Tibial nerve (tissue), 4 donors: Measurements from ENCODE around the gene BCAS3.

Experiments used
- EP300 ChIP-seq, 2 donors: sonication (generic); formaldehyde crosslinking; IDR thresholded peaks; one replicate each; pipeline ENCODE4 v1.6.1; 2017; ENCODE audit warnings: antibody characterized with exemption in 2 of 2, mild to moderate bottlenecking in 1 of 2
- POLR2A ChIP-seq, 2 donors: fragments of 450-650 bp; IDR thresholded peaks; one replicate each; pipeline ENCODE4 v1.6.1; 2017; ENCODE audit warnings: antibody characterized with exemption in 2 of 2, mild to moderate bottlenecking in 2 of 2, moderate library complexity in 2 of 2
- TF ChIP-seq, protein P1 (sequence below), 5 experiments: fragments of 200-600 bp in 3 of 5; fragments of 450-650 bp in 2 of 5; sonication (generic) in 3 of 5; IDR thresholded peaks; one replicate each; pipeline ENCODE4 v1.5.1; 2016 to 2019; ENCODE audit warnings: antibody characterized with exemption in 5 of 5, mild to moderate bottlenecking in 3 of 5, moderate library complexity in 2 of 5

DNA sequence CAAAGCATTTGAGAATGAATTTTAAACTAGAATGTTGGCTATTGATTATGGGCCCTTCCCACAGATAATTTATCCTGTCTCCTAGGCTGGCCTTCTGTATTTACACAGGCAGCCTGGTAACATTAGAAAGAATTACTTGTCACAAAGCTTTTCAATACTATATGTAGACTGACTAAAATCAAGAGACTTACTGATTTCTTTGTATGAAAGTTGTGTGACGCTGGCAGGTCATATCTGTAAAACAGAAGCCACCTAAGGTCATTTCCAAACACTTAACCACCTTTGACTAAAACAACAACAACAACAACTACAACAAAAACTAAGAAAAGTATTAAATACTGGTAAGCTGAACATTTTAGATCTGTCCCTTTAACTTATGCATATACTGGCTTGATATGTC is 393.0 kb downstream of the BCAS3 start:
- TF ChIP-seq EP300 (IDR thresholded peaks at IDR 0.05) (no peak), POLR2A (IDR thresholded peaks at IDR 0.05) (no peak)
- TF ChIP-seq, protein P1, sequence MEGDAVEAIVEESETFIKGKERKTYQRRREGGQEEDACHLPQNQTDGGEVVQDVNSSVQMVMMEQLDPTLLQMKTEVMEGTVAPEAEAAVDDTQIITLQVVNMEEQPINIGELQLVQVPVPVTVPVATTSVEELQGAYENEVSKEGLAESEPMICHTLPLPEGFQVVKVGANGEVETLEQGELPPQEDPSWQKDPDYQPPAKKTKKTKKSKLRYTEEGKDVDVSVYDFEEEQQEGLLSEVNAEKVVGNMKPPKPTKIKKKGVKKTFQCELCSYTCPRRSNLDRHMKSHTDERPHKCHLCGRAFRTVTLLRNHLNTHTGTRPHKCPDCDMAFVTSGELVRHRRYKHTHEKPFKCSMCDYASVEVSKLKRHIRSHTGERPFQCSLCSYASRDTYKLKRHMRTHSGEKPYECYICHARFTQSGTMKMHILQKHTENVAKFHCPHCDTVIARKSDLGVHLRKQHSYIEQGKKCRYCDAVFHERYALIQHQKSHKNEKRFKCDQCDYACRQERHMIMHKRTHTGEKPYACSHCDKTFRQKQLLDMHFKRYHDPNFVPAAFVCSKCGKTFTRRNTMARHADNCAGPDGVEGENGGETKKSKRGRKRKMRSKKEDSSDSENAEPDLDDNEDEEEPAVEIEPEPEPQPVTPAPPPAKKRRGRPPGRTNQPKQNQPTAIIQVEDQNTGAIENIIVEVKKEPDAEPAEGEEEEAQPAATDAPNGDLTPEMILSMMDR (IDR thresholded peaks at IDR 0.05): no peak
